ENCODE data around the gene REEP1. TPM values are rescaled to one million over a fixed set of nuclear protein-coding genes. Genes with fewer than 3 reads are reported as not detected.

The REEP1 gene
- total RNA-seq, 2 donors from 2014 or later = 4.0 to 5.4 TPM

- peaks cover 0 to 4% (median 0%) of the 10 kb centered on the region in 3 donors for H3K9me3 ChIP-seq
- no peaks in the 10 kb centered on the region for H3K36me3 ChIP-seq (replicated peaks in 1 of 2; ENCODE audit: insufficient read depth in 1 of 2, low read depth in 2 of 2)
- peaks cover 12% of the 10 kb centered on the region for H3K4me1 ChIP-seq
- no peak overlapping the region for H3K4me3 ChIP-seq
- no peak overlapping the region for H3K27ac ChIP-seq
- TF ChIP-seq, protein P1, sequence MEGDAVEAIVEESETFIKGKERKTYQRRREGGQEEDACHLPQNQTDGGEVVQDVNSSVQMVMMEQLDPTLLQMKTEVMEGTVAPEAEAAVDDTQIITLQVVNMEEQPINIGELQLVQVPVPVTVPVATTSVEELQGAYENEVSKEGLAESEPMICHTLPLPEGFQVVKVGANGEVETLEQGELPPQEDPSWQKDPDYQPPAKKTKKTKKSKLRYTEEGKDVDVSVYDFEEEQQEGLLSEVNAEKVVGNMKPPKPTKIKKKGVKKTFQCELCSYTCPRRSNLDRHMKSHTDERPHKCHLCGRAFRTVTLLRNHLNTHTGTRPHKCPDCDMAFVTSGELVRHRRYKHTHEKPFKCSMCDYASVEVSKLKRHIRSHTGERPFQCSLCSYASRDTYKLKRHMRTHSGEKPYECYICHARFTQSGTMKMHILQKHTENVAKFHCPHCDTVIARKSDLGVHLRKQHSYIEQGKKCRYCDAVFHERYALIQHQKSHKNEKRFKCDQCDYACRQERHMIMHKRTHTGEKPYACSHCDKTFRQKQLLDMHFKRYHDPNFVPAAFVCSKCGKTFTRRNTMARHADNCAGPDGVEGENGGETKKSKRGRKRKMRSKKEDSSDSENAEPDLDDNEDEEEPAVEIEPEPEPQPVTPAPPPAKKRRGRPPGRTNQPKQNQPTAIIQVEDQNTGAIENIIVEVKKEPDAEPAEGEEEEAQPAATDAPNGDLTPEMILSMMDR (IDR thresholded peaks at IDR 0.05) = no peak
- TF ChIP-seq POLR2A (IDR thresholded peaks at IDR 0.05) = no peak
- no peak for ATAC-seq
- H3K27me3 ChIP-seq = no peaks in the 10 kb centered on the region
- no peak for DNase-seq
- intact Hi-C loops (cut with DNase I) = no loop called here
Observed at GRCh38 chr2:86271248-86271647, 66.2 kb downstream of the REEP1 start.

- TF ChIP-seq, protein P1 (IDR thresholded peaks at IDR 0.05) = no peak
- TF ChIP-seq POLR2A (IDR thresholded peaks at IDR 0.05) = no peak
- Histone ChIP-seq H3K9me3 (no peaks in the 10 kb centered on the region), H3K27me3 (no peaks in the 10 kb centered on the region), H3K27ac (no peak overlapping the region), H3K4me3 (no peak overlapping the region), H3K36me3 (replicated peaks in 1 of 2; ENCODE audit: insufficient read depth in 1 of 2, low read depth in 2 of 2) (no peaks in the 10 kb centered on the region), H3K4me1 (no peaks in the 10 kb centered on the region)
- ATAC-seq = no peak
- intact Hi-C loops (cut with DNase I) = no loop called here
- no peak for DNase-seq
- 88 to 95% methylated on average over 6 of the region's 6 CpGs for WGBS, 2 donors
Observed at GRCh38 chr2:86263956-86264355, 73.5 kb downstream of the REEP1 start.

DNA sequence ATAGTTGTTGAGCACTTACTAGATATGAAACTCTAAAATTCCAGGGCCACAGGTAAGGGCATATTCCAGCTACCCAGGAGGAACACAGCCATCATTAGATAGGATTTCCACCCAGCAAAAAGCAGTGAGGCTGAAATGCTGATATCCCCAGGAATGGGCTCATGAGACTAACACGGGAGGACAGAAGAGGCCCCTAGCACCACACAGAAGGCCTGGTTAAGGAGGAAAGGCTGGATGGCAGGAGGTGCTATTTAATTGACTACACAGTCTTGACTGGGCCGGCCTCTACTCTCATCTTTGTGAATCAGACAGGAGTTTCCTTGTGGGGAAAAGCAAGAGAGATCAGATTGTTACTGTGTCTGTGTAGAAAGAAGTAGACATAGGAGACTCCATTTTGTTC, 76.4 kb downstream of the REEP1 start:
- DNase-seq (no peak), ATAC-seq (no peak)
- Histone ChIP-seq H3K36me3 (replicated peaks in 1 of 2; ENCODE audit: insufficient read depth in 1 of 2, low read depth in 2 of 2) (no peaks in the 10 kb centered on the region), H3K27ac (no peak overlapping the region), H3K27me3 (no peaks in the 10 kb centered on the region), H3K4me3 (no peak overlapping the region), H3K9me3 (no peaks in the 10 kb centered on the region), H3K4me1 (no peaks in the 10 kb centered on the region)
- intact Hi-C loops (cut with DNase I) = no loop called here
- WGBS, 2 donors = 93 to 97% methylated on average over 2 of the region's 2 CpGs
- TF ChIP-seq POLR2A (IDR thresholded peaks at IDR 0.05) = no peak
- TF ChIP-seq, protein P1 (IDR thresholded peaks at IDR 0.05) = no peak

DNA sequence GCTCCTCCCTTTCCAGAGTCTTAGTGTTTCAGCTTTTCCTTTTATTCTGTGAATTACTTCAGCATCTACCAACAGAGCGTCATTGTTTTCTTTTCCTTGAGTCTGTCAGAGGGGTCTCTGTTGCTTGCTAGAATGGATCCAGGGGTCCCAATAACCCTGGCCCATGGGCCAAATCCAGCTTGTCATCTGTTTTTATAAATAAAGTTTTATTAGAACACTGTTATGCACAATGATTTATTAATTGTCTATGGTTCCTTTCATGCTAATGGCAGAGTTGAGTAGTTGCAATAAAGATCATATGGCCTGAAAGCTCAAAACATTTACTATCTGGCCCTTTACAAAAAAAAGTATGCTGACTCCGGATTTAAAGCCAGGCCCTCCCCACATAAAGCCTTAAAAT, 79.3 kb downstream of the REEP1 start:
- no peaks in the 10 kb centered on the region for H3K36me3 ChIP-seq (replicated peaks in 1 of 2; ENCODE audit: insufficient read depth in 1 of 2, low read depth in 2 of 2)
- intact Hi-C loops (cut with DNase I) = no loop called here
- 91 to 93% methylated on average over 2 of the region's 2 CpGs for WGBS, 2 donors
- no peak overlapping the region for H3K4me3 ChIP-seq
- peaks cover 8% of the 10 kb centered on the region for H3K4me1 ChIP-seq
- DNase-seq = no peak
- no peaks in the 10 kb centered on the region for H3K9me3 ChIP-seq
- TF ChIP-seq, protein P1 (IDR thresholded peaks at IDR 0.05) = no peak
- TF ChIP-seq POLR2A (IDR thresholded peaks at IDR 0.05) = no peak
- no peak overlapping the region for H3K27ac ChIP-seq
- H3K27me3 ChIP-seq = no peaks in the 10 kb centered on the region
- ATAC-seq = no peak

- DNase-seq (no peak), ATAC-seq (no peak)
- TF ChIP-seq, protein P1 (IDR thresholded peaks at IDR 0.05) = no peak
- TF ChIP-seq POLR2A (IDR thresholded peaks at IDR 0.05) = no peak
- 59 to 65% methylated on average over 3 of the region's 3 CpGs for WGBS, 2 donors
- no peak overlapping the region for H3K4me3 ChIP-seq
- peaks cover 8% of the 10 kb centered on the region for H3K4me1 ChIP-seq
- intact Hi-C loops (cut with DNase I) = no loop called here
- no peaks in the 10 kb centered on the region for H3K27me3 ChIP-seq
- H3K36me3 ChIP-seq (replicated peaks in 1 of 2; ENCODE audit: insufficient read depth in 1 of 2, low read depth in 2 of 2) = no peaks in the 10 kb centered on the region
- no peak overlapping the region for H3K27ac ChIP-seq
- H3K9me3 ChIP-seq = no peaks in the 10 kb centered on the region
Observed at GRCh38 chr2:86256982-86257381, 80.4 kb downstream of the REEP1 start.
